ENCODE measurements around the gene SLC25A28. TPM values are rescaled to one million over a fixed set of nuclear protein-coding genes. Genes with fewer than 3 reads are reported as not detected.

SLC25A28 gene
- total and polyA plus RNA-seq, 2 donors (not counting 1 experiment from before 2014, with no cell fraction given): 96.4 to 224 TPM

- Mint-ChIP-seq H3K9me3 (ENCODE audit: insufficient read depth) (no peaks in the 10 kb centered on the region), H3K4me1 (no peaks in the 10 kb centered on the region), H3K4me3 (no peak overlapping the region), H3K27ac (no peak overlapping the region), H3K27me3 (peaks cover 41% of the 10 kb centered on the region)
- DNase-seq (no peak), ATAC-seq (ENCODE audit: low read depth) (no peak)
- no peaks in the 10 kb centered on the region for H3K27me3 ChIP-seq (replicated peaks in 1 of 4; ENCODE audit: control extremely low read depth in 1 of 4, control insufficient read depth in 3 of 4, insufficient read depth in 4 of 4, low read length in 3 of 4)
- H2AFZ ChIP-seq (ENCODE audit: insufficient read depth, low read depth, low read length, poor library complexity, severe bottlenecking): no peak overlapping the region
- no peaks in the 10 kb centered on the region for H4K20me1 ChIP-seq (ENCODE audit: control insufficient read depth, insufficient read depth, low read length, poor library complexity, severe bottlenecking)
- H3K79me2 ChIP-seq (ENCODE audit: control insufficient read depth, insufficient read depth, low read length): no peaks in the 10 kb centered on the region
- no peaks in the 10 kb centered on the region for H3K4me1 ChIP-seq (ENCODE audit: control insufficient read depth in 2 of 2, insufficient read depth in 2 of 2, low read length in 2 of 2)
- no peak overlapping the region for H3K9ac ChIP-seq (ENCODE audit: low read length)
- no peak for TF ChIP-seq EZH2 (IDR thresholded peaks at IDR 0.05; ENCODE audit: borderline replicate concordance, insufficient read depth, low read depth, low read length, poor library complexity, severe bottlenecking)
- no peak for TF ChIP-seq CTCF (IDR thresholded peaks at IDR 0.05)
- CTCF ChIA-PET: interaction anchor here (0.8 kb wide), 2 partner anchors 8 to 17 kb away, joined by 3 read pairs; no protein-coding TSS in a partner anchor
- no peak overlapping the region for H3K27ac ChIP-seq (ENCODE audit: low read length in 2 of 2)
- intact Hi-C loops (cut with micrococcal nuclease): no loop called here
- H3K9me3 ChIP-seq (ENCODE audit: control extremely low read depth in 1 of 3, control insufficient read depth in 2 of 3, insufficient read depth in 1 of 3, low read length in 2 of 3): no peaks in the 10 kb centered on the region
- H3K4me3 ChIP-seq (ENCODE audit: control extremely low read depth in 1 of 5, extremely low read depth in 1 of 5, insufficient read depth in 1 of 5, low read depth in 2 of 5, low read length in 4 of 5): no peak overlapping the region
- no peaks in the 10 kb centered on the region for H3K36me3 ChIP-seq (replicated peaks in 1 of 2; ENCODE audit: control extremely low read depth in 1 of 2, control insufficient read depth in 1 of 2, extremely low read depth in 1 of 2, insufficient read depth in 2 of 2, low read length in 1 of 2)
- POLR2A ChIA-PET: no interaction called here
- no peak overlapping the region for H3K4me2 ChIP-seq (replicated peaks; ENCODE audit: low read depth, low read length, poor library complexity, severe bottlenecking)
These were observed 10.8 kb upstream of the SLC25A28 start for GRCh38 chr10:99630991-99631390.

- intact Hi-C loops (cut with micrococcal nuclease): no loop called here
- H3K4me1 ChIP-seq (ENCODE audit: control insufficient read depth in 2 of 2, insufficient read depth in 2 of 2, low read length in 2 of 2): no peaks in the 10 kb centered on the region
- TF ChIP-seq CTCF (IDR thresholded peaks at IDR 0.05) (no peak), EZH2 (IDR thresholded peaks at IDR 0.05; ENCODE audit: borderline replicate concordance, insufficient read depth, low read depth, low read length, poor library complexity, severe bottlenecking) (no peak)
- H3K4me3 ChIP-seq (ENCODE audit: control extremely low read depth in 1 of 5, extremely low read depth in 1 of 5, insufficient read depth in 1 of 5, low read depth in 2 of 5, low read length in 4 of 5): no peak overlapping the region
- no peak overlapping the region for H3K4me2 ChIP-seq (replicated peaks; ENCODE audit: low read depth, low read length, poor library complexity, severe bottlenecking)
- no peaks in the 10 kb centered on the region for H3K27me3 ChIP-seq (replicated peaks in 1 of 4; ENCODE audit: control extremely low read depth in 1 of 4, control insufficient read depth in 3 of 4, insufficient read depth in 4 of 4, low read length in 3 of 4)
- no peak overlapping the region for H3K9ac ChIP-seq (ENCODE audit: low read length)
- H3K9me3 Mint-ChIP-seq (ENCODE audit: insufficient read depth): no peaks in the 10 kb centered on the region
- H3K4me1 Mint-ChIP-seq: no peaks in the 10 kb centered on the region
- no peaks in the 10 kb centered on the region for H3K36me3 ChIP-seq (replicated peaks in 1 of 2; ENCODE audit: control extremely low read depth in 1 of 2, control insufficient read depth in 1 of 2, extremely low read depth in 1 of 2, insufficient read depth in 2 of 2, low read length in 1 of 2)
- CTCF ChIA-PET: interaction anchor here (0.8 kb wide), 1 partner anchor 18 kb away, joined by 3 read pairs; no protein-coding TSS in a partner anchor
- no peak for ATAC-seq (ENCODE audit: low read depth)
- H3K27me3 Mint-ChIP-seq: peaks cover 38% of the 10 kb centered on the region
- DNase-seq: no peak
- POLR2A ChIA-PET: no interaction called here
- no peaks in the 10 kb centered on the region for H3K9me3 ChIP-seq (ENCODE audit: control extremely low read depth in 1 of 3, control insufficient read depth in 2 of 3, insufficient read depth in 1 of 3, low read length in 2 of 3)
- no peak overlapping the region for H3K27ac Mint-ChIP-seq
- H3K79me2 ChIP-seq (ENCODE audit: control insufficient read depth, insufficient read depth, low read length): no peaks in the 10 kb centered on the region
- WGBS (ENCODE audit: insufficient coverage): 80% methylated on average over 1 of the region's 2 CpGs
- no peak overlapping the region for H2AFZ ChIP-seq (ENCODE audit: insufficient read depth, low read depth, low read length, poor library complexity, severe bottlenecking)
- H4K20me1 ChIP-seq (ENCODE audit: control insufficient read depth, insufficient read depth, low read length, poor library complexity, severe bottlenecking): no peaks in the 10 kb centered on the region
- no peak overlapping the region for H3K4me3 Mint-ChIP-seq
- H3K27ac ChIP-seq (ENCODE audit: low read length in 2 of 2): no peak overlapping the region
These were observed 10.2 kb upstream of the SLC25A28 start for GRCh38 chr10:99630433-99630832.
